GM21786 (cell line): ENCODE measurements around the gene KRTAP1-1.
"Not testable (repeated sequence)": the region's sequence is repeated elsewhere in the genome, so short reads cannot be mapped to it uniquely, and the experiment has no call there.

Source experiments
- ATAC-seq: cut with Tn5 transposase; IDR thresholded peaks from one replicate; pipeline ENCODE4 v1.9.1; 2021; ENCODE audit not compliant: unreplicated experiment

Gene KRTAP1-1

DNA sequence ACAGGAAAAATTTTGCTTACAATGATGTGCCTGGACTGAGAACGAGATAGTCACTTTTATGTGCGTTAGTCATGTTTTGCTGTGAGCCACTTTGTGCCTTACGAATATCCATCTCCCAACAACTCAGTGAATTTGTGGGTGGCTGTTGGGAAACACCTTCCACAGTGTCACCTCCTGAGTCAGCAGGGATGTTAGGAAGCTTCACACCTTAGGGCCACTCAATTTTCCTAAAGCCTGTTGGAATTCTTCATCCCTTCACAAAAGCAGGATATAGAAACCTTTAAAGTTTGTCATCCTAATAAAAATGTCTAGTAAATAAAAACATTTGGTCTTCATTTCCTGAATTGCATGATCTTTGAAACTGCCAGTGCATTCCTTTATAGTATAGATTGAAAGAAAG lies 28.1 kb downstream of the KRTAP1-1 start:
- ATAC-seq, result no peak

DNA sequence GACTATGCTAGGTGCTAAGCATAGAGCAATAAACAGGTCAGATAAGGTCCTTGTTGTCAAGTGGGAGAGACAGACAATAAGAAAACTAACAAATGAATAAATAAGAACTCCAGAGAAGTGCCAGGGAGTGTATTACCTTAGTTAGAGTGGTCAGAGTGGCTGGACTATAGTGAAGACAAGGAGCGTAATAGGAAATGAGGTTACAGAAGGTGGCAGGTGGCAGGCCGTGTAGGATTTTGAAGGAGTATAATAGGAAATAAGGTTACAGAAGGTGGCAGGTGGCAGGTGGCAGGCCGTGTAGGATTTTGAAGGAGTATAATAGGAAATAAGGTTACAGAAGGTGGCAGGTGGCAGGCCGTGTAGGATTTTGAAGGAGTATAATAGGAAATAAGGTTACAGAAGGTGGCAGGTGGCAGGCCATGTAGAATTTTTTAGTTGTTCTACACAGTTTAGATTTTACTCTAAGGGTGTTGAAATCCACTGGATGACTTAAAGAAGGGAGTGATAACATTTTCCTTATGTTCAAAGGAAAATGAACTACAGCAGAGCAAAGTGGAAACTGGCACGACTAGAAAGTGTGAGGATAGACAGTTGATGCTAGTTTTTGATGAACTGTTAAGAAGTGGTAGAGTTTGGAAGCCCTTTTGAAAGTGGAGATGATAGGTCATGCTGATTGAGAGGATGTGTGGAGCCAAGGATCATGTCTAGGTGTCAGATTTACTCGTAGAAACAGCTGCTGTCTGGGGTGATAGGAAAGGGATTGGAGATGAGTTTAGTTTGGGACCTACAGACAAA lies 28.7 kb downstream of the KRTAP1-1 start:
- ATAC-seq, result no peak

DNA sequence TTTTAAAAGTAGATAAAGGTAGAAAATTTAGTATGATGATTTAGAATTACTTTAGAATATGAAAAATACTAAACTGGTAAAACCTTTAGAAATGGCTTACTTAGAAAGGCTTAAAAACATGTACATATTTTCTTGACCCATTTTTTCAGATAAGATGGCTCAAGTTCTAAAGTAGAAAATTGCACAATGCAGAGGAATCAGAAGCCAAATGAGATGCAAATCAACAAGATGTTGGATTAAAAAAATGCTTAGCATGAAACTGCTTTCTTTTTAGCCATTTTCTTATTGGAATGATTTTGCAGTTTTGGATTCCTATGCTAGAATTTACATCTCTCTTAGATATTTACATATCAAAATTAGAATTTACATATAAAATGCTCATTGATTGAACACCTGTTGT lies 30.8 kb downstream of the KRTAP1-1 start:
- ATAC-seq, result no peak

DNA sequence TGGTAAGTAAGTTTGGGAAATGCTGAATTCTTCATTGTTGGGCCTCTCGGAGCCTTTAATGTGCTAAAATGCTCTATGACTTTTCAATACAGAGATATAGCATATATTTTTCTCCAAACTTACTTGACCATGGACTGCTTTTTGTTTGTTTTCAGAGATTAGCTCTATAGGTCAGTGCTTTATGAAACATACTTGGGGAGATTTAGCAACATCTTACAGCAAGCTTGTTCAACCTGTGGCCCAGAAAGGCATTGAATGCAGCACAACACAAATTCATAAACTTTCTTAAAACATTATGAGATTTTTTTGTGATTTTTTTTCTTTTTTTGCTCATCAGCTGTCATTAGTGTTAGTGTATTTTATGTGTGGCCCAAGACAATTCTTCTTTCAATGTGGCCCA lies 31.3 kb downstream of the KRTAP1-1 start:
- no peak for ATAC-seq

DNA sequence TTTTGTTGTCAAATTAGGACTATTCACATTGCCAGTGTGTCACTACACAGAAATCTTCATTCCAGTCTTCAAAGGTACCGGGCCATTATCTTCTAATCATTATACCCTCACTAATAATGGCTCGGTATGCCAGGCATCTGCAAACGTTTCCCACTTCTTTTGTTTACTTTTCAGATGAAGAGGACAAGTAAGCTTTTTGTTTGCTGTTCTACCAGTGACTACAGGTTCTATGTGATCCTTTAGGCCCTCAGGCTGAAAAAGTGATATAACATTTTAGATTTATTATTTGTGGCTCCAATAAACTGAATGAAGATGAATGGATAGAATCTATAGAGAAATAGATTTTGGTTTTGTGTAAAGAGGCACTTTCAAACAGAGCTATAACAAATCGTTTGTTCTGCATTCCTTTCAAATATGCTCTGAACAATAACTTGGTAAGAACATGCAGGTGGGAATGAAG lies 31.9 kb downstream of the KRTAP1-1 start:
- no peak for ATAC-seq

DNA sequence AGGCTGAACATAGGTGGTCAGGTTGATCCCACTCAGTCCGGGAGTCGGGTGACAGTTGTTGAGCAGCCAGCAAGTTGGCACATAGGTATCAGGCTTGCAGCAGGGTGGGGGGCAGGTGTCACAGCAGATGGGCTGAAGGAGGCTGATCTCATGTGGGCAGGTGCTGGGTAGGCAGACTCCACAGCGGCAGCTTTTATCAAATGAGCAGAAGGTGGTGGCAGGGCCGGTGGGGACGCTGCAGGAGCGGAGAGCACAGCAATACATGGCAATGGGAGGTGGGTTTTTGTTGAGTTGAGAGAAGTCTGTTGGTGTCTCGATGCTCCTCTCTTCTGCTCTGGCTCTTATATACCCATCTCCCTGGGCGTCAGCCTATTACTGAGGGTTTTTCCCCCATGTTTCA lies 32.4 kb downstream of the KRTAP1-1 start, which contains the start of gene KRTAP3-1:
Gene KRTAP3-1, minus strand, starts transcription at position 318 of the 400 bp plus-strand sequence. Its CDS starts 54 bp downstream, at position 264.
- ATAC-seq, result no peak

DNA sequence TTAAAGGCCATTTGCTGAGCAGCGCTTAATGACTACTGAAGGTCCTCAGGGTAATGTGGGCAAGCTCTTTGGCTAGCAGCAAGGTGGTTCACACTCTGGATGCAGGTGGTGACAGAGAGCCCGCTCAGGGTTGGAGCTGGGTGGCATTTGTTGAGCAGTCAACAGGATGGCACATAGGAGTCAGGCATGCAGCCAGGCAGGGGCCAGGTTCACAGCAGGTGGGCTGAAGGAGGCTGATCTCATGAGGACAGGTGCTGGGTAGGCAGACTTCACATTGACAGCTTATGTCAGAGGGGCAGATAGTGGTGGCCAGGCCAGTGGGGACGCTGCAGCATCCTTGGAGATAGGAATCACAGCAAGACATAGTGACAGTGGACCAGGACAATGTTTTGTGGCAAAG lies 36.9 kb downstream of the KRTAP1-1 start:
- ATAC-seq, result no peak

DNA sequence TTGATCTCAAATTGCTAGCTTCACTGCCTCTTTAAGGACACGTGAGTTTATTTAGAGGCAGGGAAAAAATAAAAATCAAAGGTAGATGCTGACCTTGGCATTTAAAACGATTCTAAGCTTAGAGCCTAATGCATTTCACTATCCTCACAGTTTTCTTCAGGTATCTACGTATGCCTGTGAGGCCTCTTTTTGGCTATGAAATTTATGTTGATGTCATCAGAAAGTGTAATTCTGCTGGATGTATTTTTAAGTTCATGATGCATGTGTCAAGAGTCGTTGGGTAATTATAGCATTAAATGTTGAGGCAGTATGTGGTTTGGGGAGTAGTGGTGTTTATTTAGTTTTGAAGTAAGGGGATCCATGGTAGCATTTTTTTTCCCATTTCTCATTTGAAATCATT lies 37.3 kb downstream of the KRTAP1-1 start:
- ATAC-seq, result no peak

DNA sequence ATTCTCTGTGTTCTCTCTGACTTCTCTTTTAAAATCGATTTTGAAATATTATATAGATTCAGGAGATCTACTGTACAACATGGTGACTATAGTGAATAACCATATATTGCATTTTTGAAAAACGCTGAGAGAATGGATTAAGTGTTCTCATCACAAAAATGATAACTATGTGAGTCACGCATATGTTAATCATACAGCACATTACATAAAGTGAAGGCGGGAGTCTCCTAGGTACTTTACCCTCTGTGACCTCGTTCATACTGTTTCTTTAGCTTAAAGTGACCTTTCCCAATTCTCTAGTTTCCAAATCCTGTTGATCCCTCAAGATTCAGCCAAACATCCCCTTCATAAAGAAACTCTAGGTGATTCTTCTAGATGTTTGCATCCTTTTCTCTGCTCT lies 38.4 kb downstream of the KRTAP1-1 start:
- ATAC-seq, result no peak

DNA sequence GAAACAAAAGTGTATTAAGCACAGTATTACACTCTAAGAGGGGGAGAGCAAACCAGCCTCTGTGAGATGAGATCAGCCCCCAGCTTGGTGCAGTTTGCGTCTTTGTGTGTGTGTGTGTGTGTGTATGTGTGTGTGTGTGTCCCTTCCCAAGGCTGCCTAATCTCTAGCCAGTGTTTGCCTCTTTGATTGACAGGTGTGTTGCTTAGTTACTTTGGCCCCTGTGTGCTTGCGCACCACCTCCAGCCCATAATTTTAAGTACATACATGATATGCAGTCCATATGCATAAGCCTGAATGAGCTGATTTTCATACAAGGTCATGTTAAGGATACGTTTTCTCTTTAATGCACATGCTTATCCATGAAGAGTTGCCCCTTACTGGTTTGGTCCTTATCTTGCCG lies 39.5 kb downstream of the KRTAP1-1 start:
- no peak for ATAC-seq

DNA sequence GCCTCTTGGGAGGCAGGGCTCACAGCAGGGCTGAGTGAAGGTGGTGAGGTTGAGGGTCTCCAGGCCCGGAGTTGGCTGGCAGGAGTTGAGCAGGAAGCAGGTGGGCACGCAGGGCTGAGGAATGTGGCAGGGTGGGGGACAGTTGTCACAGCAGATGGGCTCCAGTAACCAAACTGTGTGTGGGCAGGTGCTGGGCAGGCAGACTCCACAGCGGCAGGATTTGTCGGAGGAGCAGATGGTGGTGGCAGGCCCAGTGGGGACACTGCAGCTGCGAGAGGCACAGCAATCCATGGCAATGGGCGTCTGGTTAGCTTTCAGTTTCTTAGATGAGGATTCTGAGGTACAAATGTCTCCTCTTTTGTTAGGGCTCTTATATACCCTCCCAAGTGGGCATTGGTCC lies 41.7 kb downstream of the KRTAP1-1 start, which contains the start of gene KRTAP3-2:
Gene KRTAP3-2, minus strand, starts transcription at position 344 of the 400 bp plus-strand sequence. Its CDS starts 53 bp downstream, at position 291.
- not testable (repeated sequence) for ATAC-seq

DNA sequence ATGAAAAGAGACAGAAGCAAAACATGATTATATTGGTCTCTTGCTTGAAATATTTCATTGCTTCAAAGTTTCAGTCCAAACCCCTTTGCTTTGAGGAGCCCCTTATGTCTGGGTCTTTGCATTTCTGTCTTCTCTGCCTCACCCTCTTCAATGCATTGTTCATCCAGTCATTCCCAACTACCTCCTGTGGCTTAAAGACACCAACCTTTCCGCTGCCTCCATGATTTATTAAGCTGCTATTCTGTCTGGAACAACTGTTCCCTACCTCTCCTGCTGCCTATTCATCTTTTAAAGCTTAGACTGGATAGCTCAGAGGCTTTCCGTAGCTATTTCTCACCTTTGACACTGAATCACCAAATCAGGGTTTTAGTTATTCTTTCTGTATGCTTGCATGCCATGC lies 43.9 kb downstream of the KRTAP1-1 start:
- no peak for ATAC-seq

DNA sequence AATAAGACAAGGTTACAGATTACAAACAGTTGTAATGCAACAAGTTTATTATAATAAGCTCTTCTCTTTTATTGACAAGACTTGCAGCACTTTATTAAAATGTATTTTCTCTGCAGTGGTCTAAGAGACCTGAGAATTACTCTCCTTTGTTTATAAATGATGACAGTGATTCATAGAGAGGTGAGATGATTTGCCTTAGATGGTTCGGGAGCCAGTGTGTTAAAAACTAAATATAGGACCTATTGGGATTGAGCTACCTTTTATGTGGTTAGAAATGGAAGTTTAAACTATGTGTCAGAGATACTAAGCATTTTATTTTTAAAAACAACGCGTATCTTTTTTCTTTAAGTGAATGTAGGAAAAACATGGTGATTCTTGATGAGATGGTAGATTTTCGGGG lies 44.4 kb downstream of the KRTAP1-1 start:
- no peak for ATAC-seq

DNA sequence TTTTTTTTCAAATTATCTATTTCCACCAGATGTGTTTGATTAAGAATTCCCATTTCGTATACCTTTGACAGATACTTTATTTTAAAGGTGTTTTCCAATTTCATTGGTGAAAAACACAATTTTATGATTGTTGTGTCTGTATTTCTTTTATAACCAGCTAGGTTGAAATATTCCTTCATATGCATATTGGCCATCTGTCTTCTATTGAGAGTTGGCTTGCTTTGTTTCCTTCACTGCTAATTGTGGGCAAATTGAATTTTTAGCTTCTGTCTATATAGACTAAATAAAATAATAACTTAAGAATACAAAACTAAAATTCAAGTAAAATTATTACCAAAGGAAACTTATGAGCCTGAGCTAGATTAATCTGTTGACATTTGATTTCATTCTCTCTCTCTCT lies 46.1 kb downstream of the KRTAP1-1 start:
- ATAC-seq, result no peak

DNA sequence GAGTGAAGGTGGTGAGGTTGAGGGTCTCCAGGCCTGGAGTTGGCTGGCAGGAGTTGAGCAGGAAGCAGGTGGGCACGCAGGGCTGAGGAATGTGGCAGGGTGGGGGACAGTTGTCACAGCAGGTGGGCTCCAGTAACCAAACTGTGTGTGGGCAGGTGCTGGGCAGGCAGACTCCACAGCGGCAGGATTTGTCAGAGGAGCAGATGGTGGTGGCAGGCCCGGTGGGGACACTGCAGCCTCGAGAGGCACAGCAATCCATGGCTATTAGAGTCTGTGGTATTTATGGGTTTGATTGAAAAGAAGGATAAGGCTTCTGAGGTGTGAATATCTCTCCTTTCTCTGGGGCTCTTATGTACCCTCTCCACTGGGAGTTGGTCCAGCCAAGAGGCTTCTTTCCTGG lies 47.4 kb downstream of the KRTAP1-1 start, which contains the start of gene KRTAP3-3:
Gene KRTAP3-3, minus strand, starts transcription at position 326 of the 400 bp plus-strand sequence. Its CDS starts 67 bp downstream, at position 259.
- ATAC-seq, result no peak

DNA sequence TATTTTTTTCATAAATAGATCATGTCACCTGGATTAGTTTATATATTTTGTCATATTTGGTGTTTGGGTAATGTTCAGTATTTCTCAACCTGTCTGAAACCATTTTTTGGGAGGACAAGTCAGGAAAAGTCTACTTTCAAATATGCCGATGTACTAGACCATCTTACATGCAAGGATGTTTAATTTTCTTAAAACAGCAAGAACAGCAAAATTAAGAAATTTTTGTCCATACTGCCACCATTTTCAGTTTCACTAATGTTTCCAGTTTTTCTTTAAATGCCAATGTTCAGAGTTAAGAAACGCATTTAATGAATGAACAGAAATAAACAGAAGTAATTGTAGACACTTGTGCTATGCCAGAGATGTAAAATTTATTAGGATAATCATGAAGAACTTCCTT lies 48.2 kb downstream of the KRTAP1-1 start:
- no peak for ATAC-seq

DNA sequence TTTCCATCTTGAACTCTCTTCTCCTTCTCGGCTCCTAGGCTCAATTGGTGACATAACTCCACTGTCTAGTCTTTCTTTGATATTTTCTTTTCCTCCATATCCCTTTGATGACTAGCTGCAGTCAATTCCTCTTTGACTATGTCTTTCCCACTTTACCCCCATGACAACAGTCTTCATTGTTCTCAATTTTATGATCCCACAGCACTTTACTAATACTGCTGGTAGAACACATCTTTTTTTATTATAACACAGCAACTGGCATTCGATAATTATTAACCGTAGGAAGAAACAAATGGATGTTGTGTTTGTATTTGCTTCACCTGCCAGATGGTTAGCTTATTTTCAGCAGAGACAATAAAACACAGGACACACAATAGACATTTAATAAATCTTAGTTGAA lies 48.6 kb downstream of the KRTAP1-1 start:
- ATAC-seq, result no peak
